HTERT RPE-1 (cell line): ENCODE data around the gene SLC4A7.
"Not testable (repeated sequence)": the region's sequence is repeated elsewhere in the genome, so short reads cannot be mapped to it uniquely, and the experiment has no call there.

Experiments
- in situ Hi-C: fragments of 300-500 bp; cut with MboI; formaldehyde crosslinking; loops from 4 replicates; pipeline ENCODE4 v1.14.3; 2020; ENCODE audit warnings: low sequenced_read_pairs

SLC4A7 gene

DNA sequence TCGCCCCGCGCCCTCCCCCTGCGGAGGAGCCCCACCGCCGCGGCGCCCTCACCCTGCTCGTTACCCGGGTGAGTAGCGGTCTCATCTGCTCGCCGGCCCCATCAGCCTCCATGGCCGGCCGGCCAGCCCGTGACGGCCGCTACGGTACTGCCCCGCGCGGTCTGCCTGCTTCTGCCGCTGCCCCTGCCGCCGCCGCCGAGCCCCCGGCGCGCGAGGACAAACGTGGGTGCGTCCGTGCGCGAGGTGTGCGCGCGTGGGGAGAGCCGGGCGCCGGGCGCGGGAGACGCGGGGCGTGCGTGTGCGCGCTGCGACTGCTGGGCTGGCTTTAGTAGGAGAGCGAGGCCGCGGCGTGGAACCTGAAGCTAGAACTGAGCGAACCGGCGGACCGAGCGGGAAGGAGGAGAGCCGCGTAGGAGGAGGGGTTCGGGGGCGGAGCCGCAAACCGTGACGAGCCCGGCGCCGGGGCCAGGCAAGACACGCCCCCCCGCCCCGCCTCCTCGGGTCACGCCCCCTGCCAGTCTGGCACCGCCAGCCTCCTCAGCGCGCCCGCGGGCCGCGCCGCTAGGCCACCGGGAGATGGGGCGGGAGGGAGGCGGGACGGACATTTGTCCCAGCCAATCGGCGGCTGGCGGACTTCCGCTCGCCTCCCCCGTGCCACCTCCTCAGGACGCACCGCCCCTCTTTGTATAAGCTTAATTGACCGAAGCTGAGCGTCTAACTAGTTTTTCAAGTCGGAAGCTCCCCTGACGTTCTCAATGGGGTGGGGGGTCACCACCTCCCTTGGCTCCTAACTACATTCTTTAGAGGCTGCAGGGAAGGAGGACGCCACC is at the start of gene SLC4A7:
Gene SLC4A7, minus strand, starts transcription at position 370 of the 830 bp plus-strand sequence. Its CDS starts 258 bp downstream, at position 112.
- in situ Hi-C loops, result no loop called here

DNA sequence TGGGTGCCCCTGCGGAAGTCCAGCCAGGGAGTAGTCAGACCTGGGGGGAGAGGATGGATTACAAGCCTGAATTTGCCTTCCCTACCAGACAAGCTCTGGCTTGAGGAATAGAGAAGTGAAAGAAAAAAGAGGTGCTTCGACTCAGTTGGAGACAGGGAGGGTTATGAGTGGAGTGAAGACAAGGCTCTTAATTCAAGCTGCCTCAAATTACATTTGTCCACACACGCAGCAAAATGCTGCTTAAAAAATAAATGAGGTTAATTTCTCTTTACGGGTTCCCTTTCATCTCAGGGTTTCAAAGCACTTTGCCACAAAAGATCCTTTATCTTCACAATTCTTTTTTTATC is 49.0 kb upstream of the SLC4A7 start:
- in situ Hi-C loops, result no loop called here

DNA sequence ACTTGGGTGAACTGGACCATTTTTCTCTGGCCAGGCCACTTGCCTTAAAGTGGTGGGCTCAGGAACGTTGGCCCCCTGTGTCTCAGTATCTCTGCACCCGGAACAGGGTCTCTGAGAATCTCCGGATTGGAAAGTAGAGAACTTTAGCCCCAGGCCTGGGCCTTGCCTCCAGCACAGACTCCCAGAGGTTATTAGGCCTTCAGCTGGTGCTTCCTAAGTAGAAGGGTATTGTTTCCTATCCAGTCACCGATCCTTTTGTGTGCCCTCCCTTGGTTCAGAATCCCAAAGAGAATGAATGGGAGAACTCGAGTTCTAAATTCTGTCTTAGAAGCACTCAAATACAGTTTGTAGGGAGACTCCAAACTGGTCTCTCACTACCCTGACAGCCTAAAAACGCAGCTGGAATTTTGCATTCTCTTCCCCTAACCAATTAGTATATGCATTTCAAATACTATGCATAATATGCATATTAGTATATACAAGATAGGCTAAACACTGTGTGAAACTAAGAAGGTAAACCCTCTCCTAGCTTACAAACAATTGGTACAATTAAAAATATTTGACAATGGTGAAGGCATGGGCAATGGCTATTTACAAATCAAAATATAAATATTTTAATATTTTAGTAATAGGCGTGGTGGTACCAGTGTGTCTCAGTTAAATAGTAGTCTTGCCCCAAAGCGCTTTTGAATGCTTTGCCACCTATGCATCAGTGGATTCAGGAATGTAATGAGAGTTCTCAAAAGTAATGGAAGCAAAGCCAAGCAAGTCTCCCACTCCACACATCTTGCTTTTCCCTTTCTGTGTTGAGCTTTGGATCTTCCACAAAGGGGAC is 48.5 kb upstream of the SLC4A7 start:
- in situ Hi-C loops, result no loop called here

- in situ Hi-C loops, result not testable (repeated sequence)
Measured at GRCh38 chr3:27531193-27531751, 47.1 kb upstream of the SLC4A7 start.

GRCh38 chr3:27528791-27529190 is 44.6 kb upstream of the SLC4A7 start:
- in situ Hi-C loops, result no loop called here

GRCh38 chr3:27526614-27527315 is 42.6 kb upstream of the SLC4A7 start:
- in situ Hi-C loops, result no loop called here

DNA sequence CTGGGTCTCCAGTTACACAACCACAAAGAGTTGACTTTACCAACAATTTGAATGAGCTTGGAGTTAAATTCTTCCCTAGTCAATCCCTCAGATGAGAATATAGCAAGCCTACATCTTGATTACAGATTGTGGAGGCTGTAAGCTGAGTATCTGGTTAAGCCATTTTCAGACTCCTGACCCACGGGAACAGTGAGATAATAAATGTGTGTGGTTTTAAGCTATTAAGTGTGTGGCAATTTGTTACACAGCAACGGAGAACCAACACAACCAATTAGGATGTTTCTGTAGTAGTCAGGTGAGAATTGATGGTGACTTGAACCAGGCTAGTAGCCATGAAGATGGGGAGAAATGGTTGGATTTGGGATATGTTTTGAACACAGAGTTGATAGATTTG is 37.7 kb upstream of the SLC4A7 start:
- in situ Hi-C loops, result no loop called here

GRCh38 chr3:27521179-27521871 is 37.1 kb upstream of the SLC4A7 start:
- in situ Hi-C loops, result no loop called here

GRCh38 chr3:27511724-27512422 is 27.7 kb upstream of the SLC4A7 start:
- in situ Hi-C loops, result no loop called here

- in situ Hi-C loops, result no loop called here
Measured at GRCh38 chr3:27509376-27509775, 25.2 kb upstream of the SLC4A7 start.

- in situ Hi-C loops, result no loop called here
Measured at GRCh38 chr3:27508424-27508823, 24.2 kb upstream of the SLC4A7 start.

GRCh38 chr3:27507515-27508266 is 23.5 kb upstream of the SLC4A7 start:
- in situ Hi-C loops, result no loop called here

DNA sequence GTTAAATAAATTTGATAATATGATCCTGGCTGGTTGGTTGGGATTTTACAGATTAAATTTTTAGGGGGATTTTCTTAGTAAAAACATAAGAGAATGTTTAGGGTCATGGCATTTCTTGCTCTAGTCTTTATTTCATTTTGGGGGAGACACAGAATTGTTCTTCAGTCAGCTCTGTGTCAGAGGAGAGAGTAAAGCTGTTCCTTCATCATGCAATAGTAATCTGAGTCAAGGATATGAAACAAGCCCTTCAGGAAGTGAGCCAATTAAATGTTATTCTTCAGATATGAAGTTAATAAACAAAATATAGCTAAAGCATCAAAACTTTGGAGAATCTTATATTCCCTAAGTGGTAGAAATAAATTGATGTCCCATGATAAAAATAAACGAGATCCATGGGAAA is 22.9 kb upstream of the SLC4A7 start:
- in situ Hi-C loops, result no loop called here

DNA sequence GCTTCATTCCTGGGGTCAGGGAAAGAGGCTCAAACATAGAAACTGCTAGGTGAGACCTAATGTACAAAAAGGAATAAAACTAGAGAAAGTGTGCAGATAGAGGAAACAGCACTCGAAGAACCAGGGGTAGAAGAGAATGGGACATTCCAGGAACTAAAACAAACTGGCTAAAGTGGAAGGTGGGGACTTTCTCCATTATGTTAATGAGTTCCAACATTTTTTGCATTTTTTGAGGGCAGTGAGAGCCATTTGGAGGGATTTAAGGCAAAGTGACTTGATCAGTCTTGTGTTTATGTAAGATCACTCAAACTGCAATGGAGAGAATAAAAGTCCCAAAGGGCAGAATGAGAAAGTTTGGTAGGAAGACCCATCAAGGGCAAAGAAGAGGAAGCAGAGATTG is 20.6 kb upstream of the SLC4A7 start:
- in situ Hi-C loops, result no loop called here

- in situ Hi-C loops, result no loop called here
Measured at GRCh38 chr3:27503526-27503925, 19.3 kb upstream of the SLC4A7 start.

DNA sequence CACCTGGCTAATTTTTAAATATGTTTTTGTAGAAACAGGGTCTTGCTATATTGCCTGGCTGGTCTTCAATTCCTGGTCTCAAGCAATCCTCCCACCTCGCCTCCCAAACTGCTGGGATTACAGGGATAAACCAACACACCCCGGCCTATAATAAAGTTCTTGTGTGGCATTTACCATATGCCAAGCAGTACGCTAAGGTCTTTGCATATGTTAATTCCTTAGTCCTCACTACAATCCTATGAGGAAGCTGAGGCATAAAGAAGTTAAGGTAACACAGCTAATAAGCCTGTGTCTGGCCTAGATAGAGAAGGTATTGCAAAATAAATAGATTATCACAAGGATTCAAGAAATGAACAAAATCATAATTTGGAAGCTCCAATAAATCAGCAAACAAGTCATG is 17.6 kb upstream of the SLC4A7 start:
- in situ Hi-C loops, result no loop called here

DNA sequence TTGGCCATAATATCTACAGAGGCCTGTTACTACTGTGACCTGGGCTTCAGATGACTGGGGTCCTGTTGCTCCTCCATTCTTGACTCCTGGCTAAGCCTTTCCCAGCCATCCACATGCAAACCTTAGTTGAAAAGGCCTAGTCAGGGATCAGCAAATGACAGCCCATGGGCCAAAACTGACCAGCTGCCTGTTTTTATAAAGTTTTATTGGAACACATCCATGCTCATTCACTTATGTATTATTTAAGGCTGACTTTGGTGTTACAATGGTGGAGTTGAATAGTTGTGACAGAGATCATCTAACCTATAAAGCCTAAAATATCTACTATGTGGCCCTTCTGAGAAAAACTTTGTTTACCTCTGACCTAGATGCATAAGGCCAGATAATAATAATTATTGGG is 16.8 kb upstream of the SLC4A7 start:
- in situ Hi-C loops, result no loop called here

DNA sequence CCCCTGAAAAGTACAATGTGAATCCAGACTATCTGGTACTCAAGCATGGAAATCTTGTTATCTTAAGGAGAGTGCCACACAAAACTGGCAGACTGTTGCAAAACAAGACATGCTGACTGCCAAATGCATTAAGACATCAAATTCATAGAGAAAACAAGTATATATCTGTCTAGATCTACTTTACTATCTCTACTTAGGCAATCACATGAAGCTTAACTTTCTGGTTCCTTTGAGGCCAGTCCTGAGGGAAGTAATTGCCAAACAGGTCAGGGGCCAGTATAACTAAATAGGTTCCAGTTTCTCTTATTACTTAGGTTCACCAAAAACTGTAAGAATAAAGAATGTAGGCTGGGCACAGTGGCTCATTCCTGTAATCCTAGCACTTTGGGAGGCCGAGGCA is 15.9 kb upstream of the SLC4A7 start:
- in situ Hi-C loops, result no loop called here

GRCh38 chr3:27494784-27495183 is 10.6 kb upstream of the SLC4A7 start:
- in situ Hi-C loops, result no loop called here
